ENCODE results near the gene PLPPR1.

PLPPR1 gene

DNA sequence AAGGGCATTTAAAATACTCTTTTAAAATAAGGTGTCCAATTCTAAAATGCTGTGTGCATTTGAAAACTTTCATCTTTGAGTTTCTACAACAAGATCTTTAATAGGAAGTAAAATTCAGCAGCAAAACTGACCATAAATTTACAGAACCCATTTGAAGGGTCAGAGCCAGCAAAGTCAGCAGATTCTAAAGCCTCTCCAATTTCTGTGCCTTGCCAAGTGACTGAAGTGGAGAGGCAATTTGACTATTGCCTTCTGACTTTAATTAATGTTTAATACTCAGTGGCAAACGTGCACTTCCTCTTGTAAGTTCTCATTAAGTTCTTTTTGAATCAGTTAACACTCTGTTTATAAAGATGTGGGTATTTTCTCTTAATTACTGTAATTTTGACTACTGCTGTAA, 201.1 kb downstream of the PLPPR1 start:
- H3F3A ChIP-seq (ENCODE audit: insufficient read depth): no peaks in the 10 kb centered on the region
- no peaks in the 10 kb centered on the region for H3K9me2 ChIP-seq (replicated peaks; ENCODE audit: insufficient read depth, low read length)
- no peak overlapping the region for H3K4me2 ChIP-seq (ENCODE audit: low read depth, low read length, poor library complexity, severe bottlenecking)
- H3K9ac ChIP-seq (ENCODE audit: low read length): no peak overlapping the region
- no peaks in the 10 kb centered on the region for H3K36me3 ChIP-seq (ENCODE audit: low read length)
- no peaks in the 10 kb centered on the region for H3K79me2 ChIP-seq (ENCODE audit: insufficient read depth, low read length)
- no peak overlapping the region for H2AFZ ChIP-seq (ENCODE audit: low read depth, low read length, severe bottlenecking)
- no peak overlapping the region for H3K4me3 ChIP-seq (ENCODE audit: insufficient read depth, low read length, poor library complexity, severe bottlenecking)
- no peaks in the 10 kb centered on the region for H4K20me1 ChIP-seq (ENCODE audit: low read depth, low read length)
- no peak overlapping the region for H3K27ac ChIP-seq (ENCODE audit: low read depth, low read length)
- H3K27me3 ChIP-seq (ENCODE audit: low read length): no peaks in the 10 kb centered on the region
- no peaks in the 10 kb centered on the region for H3K9me3 ChIP-seq (ENCODE audit: insufficient read depth, low read length)
- TF ChIP-seq EZH2phosphoT487 (conservative IDR thresholded peaks at IDR 0.05; ENCODE audit: low read length): no peak
- TF ChIP-seq, protein P1, sequence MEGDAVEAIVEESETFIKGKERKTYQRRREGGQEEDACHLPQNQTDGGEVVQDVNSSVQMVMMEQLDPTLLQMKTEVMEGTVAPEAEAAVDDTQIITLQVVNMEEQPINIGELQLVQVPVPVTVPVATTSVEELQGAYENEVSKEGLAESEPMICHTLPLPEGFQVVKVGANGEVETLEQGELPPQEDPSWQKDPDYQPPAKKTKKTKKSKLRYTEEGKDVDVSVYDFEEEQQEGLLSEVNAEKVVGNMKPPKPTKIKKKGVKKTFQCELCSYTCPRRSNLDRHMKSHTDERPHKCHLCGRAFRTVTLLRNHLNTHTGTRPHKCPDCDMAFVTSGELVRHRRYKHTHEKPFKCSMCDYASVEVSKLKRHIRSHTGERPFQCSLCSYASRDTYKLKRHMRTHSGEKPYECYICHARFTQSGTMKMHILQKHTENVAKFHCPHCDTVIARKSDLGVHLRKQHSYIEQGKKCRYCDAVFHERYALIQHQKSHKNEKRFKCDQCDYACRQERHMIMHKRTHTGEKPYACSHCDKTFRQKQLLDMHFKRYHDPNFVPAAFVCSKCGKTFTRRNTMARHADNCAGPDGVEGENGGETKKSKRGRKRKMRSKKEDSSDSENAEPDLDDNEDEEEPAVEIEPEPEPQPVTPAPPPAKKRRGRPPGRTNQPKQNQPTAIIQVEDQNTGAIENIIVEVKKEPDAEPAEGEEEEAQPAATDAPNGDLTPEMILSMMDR (IDR thresholded peaks at IDR 0.05; ENCODE audit: insufficient read depth, low read length, poor library complexity, severe bottlenecking): no peak

DNA sequence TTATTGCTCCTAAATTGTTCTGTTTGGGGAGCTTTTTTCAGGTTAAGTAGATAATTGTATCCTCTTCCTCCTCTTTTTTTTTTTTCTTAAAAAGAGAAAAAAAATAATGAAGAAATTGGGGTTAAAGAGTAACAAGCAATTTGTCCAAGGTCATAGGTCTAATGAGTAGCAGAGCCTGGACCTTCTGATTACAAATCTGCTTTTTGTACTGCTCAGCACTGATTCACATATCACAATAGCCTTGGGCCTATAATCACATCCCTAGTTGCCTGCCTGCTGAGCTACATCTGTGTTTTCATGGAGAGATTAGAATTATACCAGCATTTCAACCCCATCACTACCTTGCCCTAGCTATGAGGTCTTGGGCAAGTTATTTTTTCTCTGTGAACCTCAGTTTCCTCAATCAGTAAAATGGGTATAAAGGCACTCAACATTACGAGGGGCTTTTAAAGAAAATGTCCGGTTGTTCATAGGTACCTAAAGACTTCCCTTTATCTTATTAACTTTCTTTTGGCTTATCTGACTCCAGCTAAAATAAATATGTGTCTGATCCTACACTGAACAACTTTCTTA, 204.0 kb downstream of the PLPPR1 start:
- Histone ChIP-seq H3K9ac (ENCODE audit: low read length) (no peak overlapping the region), H2AFZ (ENCODE audit: low read depth, low read length, severe bottlenecking) (no peak overlapping the region), H3K79me2 (ENCODE audit: insufficient read depth, low read length) (no peaks in the 10 kb centered on the region), H3F3A (ENCODE audit: insufficient read depth) (no peaks in the 10 kb centered on the region), H3K36me3 (ENCODE audit: low read length) (no peaks in the 10 kb centered on the region), H3K9me2 (replicated peaks; ENCODE audit: insufficient read depth, low read length) (no peaks in the 10 kb centered on the region), H3K27ac (ENCODE audit: low read depth, low read length) (no peak overlapping the region), H3K4me3 (ENCODE audit: insufficient read depth, low read length, poor library complexity, severe bottlenecking) (no peak overlapping the region), H4K20me1 (ENCODE audit: low read depth, low read length) (no peaks in the 10 kb centered on the region), H3K27me3 (ENCODE audit: low read length) (no peaks in the 10 kb centered on the region), H3K9me3 (ENCODE audit: insufficient read depth, low read length) (no peaks in the 10 kb centered on the region), H3K4me2 (ENCODE audit: low read depth, low read length, poor library complexity, severe bottlenecking) (no peak overlapping the region)
- TF ChIP-seq, protein P1 (IDR thresholded peaks at IDR 0.05; ENCODE audit: insufficient read depth, low read length, poor library complexity, severe bottlenecking): no peak
- TF ChIP-seq EZH2phosphoT487 (conservative IDR thresholded peaks at IDR 0.05; ENCODE audit: low read length): no peak

DNA sequence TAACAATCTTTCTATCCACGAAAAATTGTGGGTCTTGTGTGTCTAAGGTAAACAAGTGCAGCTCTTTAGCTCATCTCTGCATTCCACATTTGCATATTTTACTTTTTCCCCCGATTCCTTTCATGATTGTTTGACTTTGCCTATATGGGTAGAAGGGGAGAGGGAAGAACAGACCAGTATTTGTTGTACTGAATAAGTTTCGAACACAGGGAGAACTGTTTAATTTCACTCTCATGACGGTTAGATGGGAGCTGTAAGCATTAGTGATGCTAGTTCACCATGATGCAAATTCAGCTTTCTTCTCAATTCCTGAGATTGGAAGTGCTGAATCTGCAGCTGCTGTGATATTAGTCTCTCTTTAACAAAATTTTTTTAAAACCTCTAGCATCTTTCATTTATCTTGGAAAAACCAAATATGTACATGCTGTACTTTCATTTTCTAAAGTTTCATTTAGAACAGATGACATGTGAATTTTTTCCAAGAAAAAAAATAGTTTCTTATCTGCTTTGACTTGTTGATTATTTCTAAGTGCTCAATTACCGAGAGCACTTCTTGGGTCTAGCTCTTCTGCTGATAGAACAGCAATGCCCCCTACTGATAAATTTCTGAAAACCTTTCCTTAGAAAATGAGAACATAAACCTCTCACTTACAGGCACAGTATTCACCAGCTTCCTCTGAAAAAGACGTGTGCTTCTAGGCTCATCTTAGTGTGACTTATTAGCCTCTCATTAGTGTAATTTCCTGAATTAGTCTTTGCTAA, 206.8 kb downstream of the PLPPR1 start:
- TF ChIP-seq EZH2phosphoT487 (conservative IDR thresholded peaks at IDR 0.05; ENCODE audit: low read length): no peak
- TF ChIP-seq, protein P1 (IDR thresholded peaks at IDR 0.05; ENCODE audit: insufficient read depth, low read length, poor library complexity, severe bottlenecking): peak; percentile 18
- no peaks in the 10 kb centered on the region for H4K20me1 ChIP-seq (ENCODE audit: low read depth, low read length)
- no peaks in the 10 kb centered on the region for H3K9me2 ChIP-seq (replicated peaks; ENCODE audit: insufficient read depth, low read length)
- no peaks in the 10 kb centered on the region for H3K27me3 ChIP-seq (ENCODE audit: low read length)
- no peak overlapping the region for H2AFZ ChIP-seq (ENCODE audit: low read depth, low read length, severe bottlenecking)
- H3K9me3 ChIP-seq (ENCODE audit: insufficient read depth, low read length): no peaks in the 10 kb centered on the region
- H3F3A ChIP-seq (ENCODE audit: insufficient read depth): no peaks in the 10 kb centered on the region
- H3K79me2 ChIP-seq (ENCODE audit: insufficient read depth, low read length): no peaks in the 10 kb centered on the region
- H3K4me3 ChIP-seq (ENCODE audit: insufficient read depth, low read length, poor library complexity, severe bottlenecking): no peak overlapping the region
- H3K27ac ChIP-seq (ENCODE audit: low read depth, low read length): no peak overlapping the region
- no peaks in the 10 kb centered on the region for H3K36me3 ChIP-seq (ENCODE audit: low read length)
- no peak overlapping the region for H3K4me2 ChIP-seq (ENCODE audit: low read depth, low read length, poor library complexity, severe bottlenecking)
- H3K9ac ChIP-seq (ENCODE audit: low read length): no peak overlapping the region

Measured in SU-DHL-6 (cell line).